Kidney (tissue), 22 donors: ENCODE measurements around the gene SMR3A. TPM values are rescaled to one million over a fixed set of nuclear protein-coding genes. Genes with fewer than 3 reads are reported as not detected.

Experiments used
- DNase-seq, 5 donors: peaks; one replicate each; pipeline ENCODE4 v3.0.0-alpha.2; 2013 to 2020
- FAIRE-seq: peaks from 2 replicates; lab custom pipeline; 2012; peaks lifted over from hg19 to GRCh38; lab: Jason Lieb, UNC
- H3K27ac ChIP-seq, 2 donors: one replicate each; pipeline ENCODE4 v1.7.0; 2013; ENCODE audit warnings: low read depth in 2 of 2, low read length in 2 of 2, inconsistent platforms in 1 of 2
- H3K27me3 ChIP-seq: one replicate; pipeline ENCODE4 v1.7.1; 2013; ENCODE audit warnings: low read length, inconsistent platforms; ENCODE audit not compliant: control insufficient read depth, insufficient read depth
- H3K36me3 ChIP-seq, 3 donors: one replicate each; pipeline versions ENCODE4 v1.7.0 to v1.7.1; 2013; ENCODE audit warnings: low read length in 3 of 3, control low read depth in 1 of 3, inconsistent platforms in 1 of 3; ENCODE audit not compliant: insufficient read depth in 3 of 3, control insufficient read depth in 2 of 3
- H3K4me1 ChIP-seq, 3 donors: one replicate each; pipeline versions ENCODE4 v1.7.0 to v1.7.1; 2013; ENCODE audit warnings: low read length in 3 of 3, inconsistent platforms in 1 of 3, low read depth in 1 of 3; ENCODE audit not compliant: control insufficient read depth in 2 of 3, insufficient read depth in 2 of 3
- H3K4me3 ChIP-seq, 3 donors: one replicate each; pipeline versions ENCODE4 v1.7.0 to v1.8.1; 2013; ENCODE audit warnings: low read length in 3 of 3, control low read depth in 1 of 3, inconsistent platforms in 1 of 3
- H3K9ac ChIP-seq, 3 donors: one replicate each; pipeline versions ENCODE4 v1.7.0 to v1.7.1; 2013; ENCODE audit warnings: low read length in 3 of 3, control low read depth in 1 of 3, inconsistent platforms in 1 of 3
- H3K9me3 ChIP-seq, 3 donors: one replicate each; pipeline versions ENCODE4 v1.7.0 to v1.7.1; 2013; ENCODE audit warnings: low read length in 3 of 3, control low read depth in 1 of 3, inconsistent platforms in 1 of 3; ENCODE audit not compliant: control insufficient read depth in 2 of 3, insufficient read depth in 1 of 3
- intact Hi-C: fragments of 100-400 bp; cut with DNase I; formaldehyde crosslinking; loops from one replicate; pipeline ENCODE4 v1.11.1; 2022
- long read RNA-seq, 10 donors: library from polyadenylated mRNA in 1 of 10; unstranded in 1 of 10; transcript quantifications; one replicate each; pipeline ENCODE4 v2.0.0 and lab custom pipeline, GENCODE V29; 2021 to 2026
- polyA plus RNA-seq: library from polyadenylated mRNA; stranded (reverse); fragments of 350-450 nt; fragmentation: Illumina TruSeq; extraction: RNeasy Lipid Tissue Mini Kit (QIAGEN cat#74804); gene quantifications from one replicate; pipeline ENCODE4 v1.2.3, GENCODE V29; 2014; ENCODE audit warnings: low read depth, low replicate concordance; ENCODE audit not compliant: insufficient read depth
- total RNA-seq: library from RNA; stranded (reverse); fragmentation: NEBNext Ultra II Directional; extraction: Animal tissue kit (Norgen Biotek cat#: 25700); gene quantifications from one replicate; pipeline ENCODE4 v1.2.1, GENCODE V29; 2021
- TF ChIP-seq, protein P1 (sequence below): IDR thresholded peaks from 3 replicates; pipeline ENCODE4 v1.5.1; 2012; ENCODE audit warnings: mild to moderate bottlenecking, moderate library complexity, borderline replicate concordance; ENCODE audit not compliant: insufficient read depth; ENCODE audit errors: extremely low read depth
- donor health status: control.
- donor health status: control.
- donor health status: control.
- donor health status: control.
- donor health status: control.
- donor health status: DM: yes; HTN: yes; CAD: no.
- donor health status: Normal renal cell carcinoma (clear cell type).

SMR3A gene
- total RNA-seq: not detected
- not detected for polyA plus RNA-seq
- long read RNA-seq, donor 1: 0 reads
- long read RNA-seq, donor 2: 0 reads
- long read RNA-seq, donor 3: 0 reads
- long read RNA-seq, donor 4: 0 reads
- long read RNA-seq, donor 5: 0 reads
- long read RNA-seq, donor 6: 0 reads
- long read RNA-seq, donor 7: 0 reads
- long read RNA-seq, donor 8: 0 reads
- long read RNA-seq, donor 9: 0 reads
- long read RNA-seq, donor 10: 0 reads

DNA sequence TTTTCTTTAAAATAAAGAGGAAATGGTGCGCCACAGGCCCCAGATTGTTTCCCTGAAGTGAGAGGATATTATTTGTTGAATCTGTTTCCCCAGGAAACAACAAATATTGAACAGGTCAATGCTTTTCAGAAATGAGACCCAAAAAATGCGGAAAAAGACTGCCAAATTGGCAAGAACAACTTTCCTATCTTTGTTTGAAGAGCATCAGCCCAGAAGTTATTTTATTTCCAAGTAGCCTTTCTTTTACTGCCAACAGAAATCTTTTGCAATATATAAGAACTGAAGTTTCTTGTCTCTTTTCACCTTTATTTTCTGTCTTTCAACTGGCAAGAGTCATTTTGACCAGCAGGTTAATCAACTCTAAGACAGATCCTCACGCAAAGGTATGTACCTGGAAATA lies at the start of gene SMR3A:
Gene SMR3A (plus strand): TSS at position 301 of the 400 bp plus-strand sequence. CDS start 1,356 bp downstream, outside the sequence.
- FAIRE-seq: no peak

DNA sequence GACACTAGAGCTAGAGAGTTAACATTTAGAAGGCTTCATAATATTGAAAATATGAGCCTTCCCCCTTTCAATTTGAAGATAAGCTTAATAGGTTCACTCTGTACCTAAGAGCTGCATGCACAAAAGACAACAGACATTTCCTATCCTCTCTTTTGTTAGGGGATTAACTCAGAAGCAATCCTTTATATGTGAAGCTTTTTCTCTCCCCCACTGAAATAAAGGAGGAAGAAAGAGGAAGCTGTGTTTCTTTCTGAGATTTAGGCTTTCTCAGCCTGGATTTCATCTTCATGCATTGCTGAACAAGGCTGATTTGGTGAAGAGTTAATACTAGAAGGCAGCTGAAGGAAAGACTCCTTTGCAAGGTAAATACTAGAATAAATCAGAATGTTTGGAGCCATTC lies 46.8 kb upstream of the SMR3A start:
- no peaks in the 10 kb centered on the region for H3K4me1 ChIP-seq
- TF ChIP-seq, protein P1, sequence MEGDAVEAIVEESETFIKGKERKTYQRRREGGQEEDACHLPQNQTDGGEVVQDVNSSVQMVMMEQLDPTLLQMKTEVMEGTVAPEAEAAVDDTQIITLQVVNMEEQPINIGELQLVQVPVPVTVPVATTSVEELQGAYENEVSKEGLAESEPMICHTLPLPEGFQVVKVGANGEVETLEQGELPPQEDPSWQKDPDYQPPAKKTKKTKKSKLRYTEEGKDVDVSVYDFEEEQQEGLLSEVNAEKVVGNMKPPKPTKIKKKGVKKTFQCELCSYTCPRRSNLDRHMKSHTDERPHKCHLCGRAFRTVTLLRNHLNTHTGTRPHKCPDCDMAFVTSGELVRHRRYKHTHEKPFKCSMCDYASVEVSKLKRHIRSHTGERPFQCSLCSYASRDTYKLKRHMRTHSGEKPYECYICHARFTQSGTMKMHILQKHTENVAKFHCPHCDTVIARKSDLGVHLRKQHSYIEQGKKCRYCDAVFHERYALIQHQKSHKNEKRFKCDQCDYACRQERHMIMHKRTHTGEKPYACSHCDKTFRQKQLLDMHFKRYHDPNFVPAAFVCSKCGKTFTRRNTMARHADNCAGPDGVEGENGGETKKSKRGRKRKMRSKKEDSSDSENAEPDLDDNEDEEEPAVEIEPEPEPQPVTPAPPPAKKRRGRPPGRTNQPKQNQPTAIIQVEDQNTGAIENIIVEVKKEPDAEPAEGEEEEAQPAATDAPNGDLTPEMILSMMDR: no peak
- H3K4me3 ChIP-seq: no peak overlapping the region
- DNase-seq: no peak
- FAIRE-seq: no peak
- no peak overlapping the region for H3K9ac ChIP-seq
- H3K27ac ChIP-seq: no peak overlapping the region
- intact Hi-C loops: no loop called here
- H3K36me3 ChIP-seq: no peaks in the 10 kb centered on the region
- no peaks in the 10 kb centered on the region for H3K9me3 ChIP-seq
- no peaks in the 10 kb centered on the region for H3K27me3 ChIP-seq

More for the DNA sequence above, at the start of gene SMR3A:
- intact Hi-C loops: no loop called here
- no peaks in the 10 kb centered on the region for H3K4me1 ChIP-seq
- no peak within 1 kb of the TSS for H3K9ac ChIP-seq
- no peaks in the 10 kb centered on the region for H3K9me3 ChIP-seq
- no peaks in the 10 kb centered on the region for H3K27me3 ChIP-seq
- no peaks in the 10 kb centered on the region for H3K36me3 ChIP-seq
- TF ChIP-seq, protein P1: no peak
- no peak within 1 kb of the TSS for H3K27ac ChIP-seq
- no peak for DNase-seq
- H3K4me3 ChIP-seq: no peak within 1 kb of the TSS

DNA sequence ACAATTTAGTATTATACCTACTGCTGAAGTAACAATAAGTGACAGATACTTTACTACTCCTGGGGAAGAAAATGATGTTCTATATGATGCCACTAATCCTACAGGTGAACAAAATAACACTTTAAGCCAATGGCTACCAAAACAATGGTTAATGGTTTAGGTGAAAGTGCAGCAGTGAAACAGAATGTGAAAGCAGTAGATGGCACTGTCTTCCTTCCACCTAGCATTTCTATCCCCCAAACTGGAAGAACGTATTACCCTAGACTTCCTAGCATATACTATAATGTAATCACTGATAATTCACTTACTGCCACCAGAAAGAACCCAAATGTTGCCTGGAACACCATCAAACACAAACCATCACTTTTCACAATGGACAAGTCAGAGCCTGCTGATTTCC lies 44.6 kb upstream of the SMR3A start:
- H3K9ac ChIP-seq: no peak overlapping the region
- H3K27me3 ChIP-seq: no peaks in the 10 kb centered on the region
- intact Hi-C loops: no loop called here
- no peak overlapping the region for H3K27ac ChIP-seq
- DNase-seq (no peak), FAIRE-seq (no peak)
- H3K9me3 ChIP-seq: no peaks in the 10 kb centered on the region
- no peaks in the 10 kb centered on the region for H3K4me1 ChIP-seq
- TF ChIP-seq, protein P1: no peak
- no peak overlapping the region for H3K4me3 ChIP-seq
- H3K36me3 ChIP-seq: no peaks in the 10 kb centered on the region
